ENCODE results near the gene HS6ST1.

GRCh38 chr2:128310761-128311160, 7.9 kb downstream of the HS6ST1 start:
- no peak for TF ChIP-seq CTCF (IDR thresholded peaks at IDR 0.05)
- TF ChIP-seq POLR2A (IDR thresholded peaks at IDR 0.05) = no peak

All from adrenal gland (tissue), 5 donors.